Caco-2 (cell line): ENCODE measurements around the gene KCNAB1. TPM values are rescaled to one million over a fixed set of nuclear protein-coding genes. Genes with fewer than 3 reads are reported as not detected.

Experiments
- BruUV-seq: library from RNA; stranded (reverse); fragments of 400-500 nt; replicated peaks from 2 replicates; lab custom pipeline; 2021; lab: Mats Ljungman, UMichigan
- CTCF ChIA-PET: fragments of 300-600 bp; sonication (Branson Sonifier 250); formaldehyde crosslinking; loops from one replicate; lab custom pipeline; 2022; ENCODE audit warnings: antibody characterized with exemption; lab: Charles Lee
- POLR2A ChIA-PET: fragments of 300-600 bp; sonication (Branson Sonifier 250); formaldehyde crosslinking; loops from one replicate; lab custom pipeline; 2022; ENCODE audit warnings: antibody characterized with exemption; lab: Charles Lee
- DNase-seq, 2 experiments: peaks; one replicate each; pipeline versions ENCODE4 v3.0.0 to v3.0.0-alpha.2; 2020 to 2022
- H3K27me3 ChIP-seq: replicated peaks from 2 replicates; pipeline ENCODE4 v1.6.0; 2011; ENCODE audit warnings: low read length; ENCODE audit not compliant: control insufficient read depth, insufficient read depth
- H3K36me3 ChIP-seq: 2 replicates; pipeline ENCODE4 v1.5.1; 2011; ENCODE audit warnings: low read length; ENCODE audit not compliant: control insufficient read depth, insufficient read depth
- H3K4me1 ChIP-seq: fragments of 250-450 bp; sonication (Bioruptor Pico); 2 replicates; pipeline ENCODE4 v1.5.1; 2020; ENCODE audit warnings: mild to moderate bottlenecking
- H3K4me3 ChIP-seq: 2 replicates; pipeline ENCODE4 v1.5.1; 2011; ENCODE audit warnings: low read depth, mild to moderate bottlenecking, control low read depth, low read length
- H3K9me3 ChIP-seq: fragments of 250-450 bp; sonication (Bioruptor Pico); 2 replicates; pipeline ENCODE4 v1.5.1; 2020; ENCODE audit warnings: mild to moderate bottlenecking, moderate library complexity
- H3K27ac Mint-ChIP-seq: one replicate; pipeline ENCODE4 v1.8.0; 2022; ENCODE audit warnings: mixed read lengths; ENCODE audit not compliant: unreplicated experiment
- H3K27me3 Mint-ChIP-seq: one replicate; pipeline ENCODE4 v1.8.0; 2022; ENCODE audit warnings: mixed read lengths; ENCODE audit not compliant: insufficient read depth, unreplicated experiment
- H3K36me3 Mint-ChIP-seq: one replicate; pipeline ENCODE4 v1.8.0; 2022; ENCODE audit warnings: mild to moderate bottlenecking, mixed read lengths; ENCODE audit not compliant: insufficient read depth, unreplicated experiment
- H3K4me1 Mint-ChIP-seq: one replicate; pipeline ENCODE4 v1.8.0; 2022; ENCODE audit warnings: low read depth, mixed read lengths; ENCODE audit not compliant: unreplicated experiment
- H3K4me3 Mint-ChIP-seq: one replicate; pipeline ENCODE4 v1.8.0; 2022; ENCODE audit warnings: mild to moderate bottlenecking, moderate library complexity, mixed read lengths; ENCODE audit not compliant: unreplicated experiment
- H3K9me3 Mint-ChIP-seq: one replicate; pipeline ENCODE4 v1.8.0; 2022; ENCODE audit warnings: mixed read lengths; ENCODE audit not compliant: unreplicated experiment
- CTCF ChIP-seq, 2 experiments: fragments of 200-600 bp in 1 of 2; IDR thresholded peaks; 1 replicate in 1 of 2; 2 replicates in 1 of 2; pipeline versions ENCODE4 v1.5.1 to v1.8.0; 2011 to 2022; ENCODE audit warnings: antibody characterized with exemption in 1 of 2, control low read depth in 1 of 2, inconsistent platforms in 1 of 2, low read depth in 1 of 2, low read length in 1 of 2, mild to moderate bottlenecking in 1 of 2, moderate library complexity in 1 of 2; ENCODE audit not compliant: insufficient read depth in 1 of 2, severe bottlenecking in 1 of 2, unreplicated experiment in 1 of 2
- intact Hi-C: fragments of 100-400 bp; cut with micrococcal nuclease; formaldehyde crosslinking; loops from one replicate; pipeline ENCODE4 v1.10.0; 2022; ENCODE audit not compliant: unreplicated experiment
- total RNA-seq: library from RNA; stranded (reverse); gene quantifications from 2 replicates; pipeline ENCODE4 v1.2.3, GENCODE V29; 2022

Gene KCNAB1
- total RNA-seq, 1 experiment from 2014 or later, result 0.14 TPM

GRCh38 chr3:156163848-156164247 lies 43.5 kb downstream of the KCNAB1 start:
- intact Hi-C loops, result no loop called here
- no peaks in the 10 kb centered on the region for H3K9me3 Mint-ChIP-seq
- ChIA-PET POLR2A (no interaction called here), CTCF (interaction anchor here (0.7 kb wide), 1 partner anchor 10 kb away, joined by 3 read pairs; no protein-coding TSS in a partner anchor)
- H3K9me3 ChIP-seq, result no peaks in the 10 kb centered on the region
- no peaks in the 10 kb centered on the region for H3K27me3 ChIP-seq
- H3K36me3 ChIP-seq, result no peaks in the 10 kb centered on the region
- no peak overlapping the region for H3K4me3 ChIP-seq
- no peak for TF ChIP-seq CTCF (IDR thresholded peaks at IDR 0.05; ENCODE audit: insufficient read depth in 1 of 2, low read depth in 1 of 2, low read length in 1 of 2, severe bottlenecking in 1 of 2, unreplicated experiment in 1 of 2)
- H3K27me3 Mint-ChIP-seq, result peaks cover 3% of the 10 kb centered on the region
- no TSS peak for BruUV-seq
- peaks cover 11% of the 10 kb centered on the region for H3K4me1 Mint-ChIP-seq
- no peak overlapping the region for H3K4me3 Mint-ChIP-seq
- no peak overlapping the region for H3K27ac Mint-ChIP-seq
- H3K36me3 Mint-ChIP-seq, result no peaks in the 10 kb centered on the region
- H3K4me1 ChIP-seq, result no peaks in the 10 kb centered on the region
- no peak for DNase-seq

- Mint-ChIP-seq H3K4me1 (no peaks in the 10 kb centered on the region), H3K36me3 (no peaks in the 10 kb centered on the region), H3K27me3 (peaks cover 10% of the 10 kb centered on the region), H3K9me3 (no peaks in the 10 kb centered on the region), H3K4me3 (no peak overlapping the region), H3K27ac (no peak overlapping the region)
- H3K4me1 ChIP-seq, result no peaks in the 10 kb centered on the region
- H3K4me3 ChIP-seq, result no peak overlapping the region
- no peak for DNase-seq
- ChIA-PET POLR2A (no interaction called here), CTCF (no interaction called here)
- no peak for TF ChIP-seq CTCF (IDR thresholded peaks at IDR 0.05; ENCODE audit: insufficient read depth in 1 of 2, low read depth in 1 of 2, low read length in 1 of 2, severe bottlenecking in 1 of 2, unreplicated experiment in 1 of 2)
- H3K36me3 ChIP-seq, result no peaks in the 10 kb centered on the region
- no TSS peak for BruUV-seq
- intact Hi-C loops, result no loop called here
- H3K27me3 ChIP-seq, result no peaks in the 10 kb centered on the region
- no peaks in the 10 kb centered on the region for H3K9me3 ChIP-seq
Observed at GRCh38 chr3:156166808-156167207, 46.4 kb downstream of the KCNAB1 start.

GRCh38 chr3:156170571-156170970 lies 50.2 kb downstream of the KCNAB1 start:
- H3K4me1 Mint-ChIP-seq, result no peaks in the 10 kb centered on the region
- DNase-seq, result no peak
- H3K4me1 ChIP-seq, result no peaks in the 10 kb centered on the region
- intact Hi-C loops, result loop anchor here (5.0 kb wide), 1 partner anchor 212 kb away; no protein-coding TSS in a partner anchor
- H3K4me3 ChIP-seq, result no peak overlapping the region
- H3K27ac Mint-ChIP-seq, result no peak overlapping the region
- H3K36me3 Mint-ChIP-seq, result no peaks in the 10 kb centered on the region
- H3K27me3 ChIP-seq, result no peaks in the 10 kb centered on the region
- H3K36me3 ChIP-seq, result no peaks in the 10 kb centered on the region
- CTCF ChIA-PET, result no interaction called here
- H3K9me3 ChIP-seq, result no peaks in the 10 kb centered on the region
- no peaks in the 10 kb centered on the region for H3K9me3 Mint-ChIP-seq
- POLR2A ChIA-PET, result no interaction called here
- no TSS peak for BruUV-seq
- TF ChIP-seq CTCF (IDR thresholded peaks at IDR 0.05; ENCODE audit: insufficient read depth in 1 of 2, low read depth in 1 of 2, low read length in 1 of 2, severe bottlenecking in 1 of 2, unreplicated experiment in 1 of 2), result no peak
- H3K27me3 Mint-ChIP-seq, result peaks cover 10% of the 10 kb centered on the region
- no peak overlapping the region for H3K4me3 Mint-ChIP-seq
